Thyroid gland (tissue), 4 donors: ENCODE results near the gene SHROOM1.

Experiments used
- CTCF ChIP-seq, 6 experiments: fragments of 200-600 bp in 3 of 6; fragments of 450-650 bp in 3 of 6; sonication (generic) in 3 of 6; IDR thresholded peaks; one replicate each; pipeline ENCODE4 v1.5.1; 2016 to 2019; ENCODE audit warnings: antibody characterized with exemption in 6 of 6, mild to moderate bottlenecking in 2 of 6, inconsistent platforms in 1 of 6, moderate library complexity in 1 of 6
- POLR2A ChIP-seq, 2 donors: fragments of 450-650 bp; IDR thresholded peaks; one replicate each; pipeline ENCODE4 v1.6.1; 2017; ENCODE audit warnings: antibody characterized with exemption in 2 of 2, mild to moderate bottlenecking in 2 of 2, moderate library complexity in 1 of 2

GRCh38 chr5:132776938-132777208 lies 53.6 kb downstream of the SHROOM1 start:
- no peak for TF ChIP-seq CTCF (IDR thresholded peaks at IDR 0.05)
- no peak for TF ChIP-seq POLR2A (IDR thresholded peaks at IDR 0.05)
